Naive B cell (primary cell): Measurements from ENCODE around the gene C4orf50. TPM values are rescaled to one million over a fixed set of nuclear protein-coding genes. Genes with fewer than 3 reads are reported as not detected.

Source experiments
- ATAC-seq, 2 donors: fragments of 150-1000 bp; cut with Tn5 transposase; 2 replicates each; pipeline ENCODE4 v1.10.0; 2021; ENCODE audit warnings: low read depth in 2 of 2, mild to moderate bottlenecking in 2 of 2, moderate library complexity in 2 of 2
- DNase-seq: peaks from one replicate; pipeline ENCODE4 v3.0.0; 2022
- H3K27ac Mint-ChIP-seq, 6 donors: one replicate each; pipeline ENCODE4 v1.8.0; 2020 to 2022; ENCODE audit warnings: mild to moderate bottlenecking in 6 of 6, mixed read lengths in 6 of 6, moderate library complexity in 5 of 6, inconsistent platforms in 2 of 6
- H3K27me3 Mint-ChIP-seq, 3 donors: one replicate each; pipeline ENCODE4 v1.8.0; 2021 to 2022; ENCODE audit warnings: mixed read lengths in 3 of 3, mild to moderate bottlenecking in 1 of 3
- H3K36me3 Mint-ChIP-seq, 2 donors: one replicate each; pipeline ENCODE4 v1.8.0; 2020 to 2022; ENCODE audit warnings: mixed read lengths in 2 of 2, inconsistent platforms in 1 of 2, mild to moderate bottlenecking in 1 of 2
- H3K4me1 Mint-ChIP-seq, 3 donors: one replicate each; pipeline ENCODE4 v1.8.0; 2020 to 2022; ENCODE audit warnings: mixed read lengths in 3 of 3, inconsistent platforms in 1 of 3, mild to moderate bottlenecking in 1 of 3, moderate library complexity in 1 of 3
- H3K4me3 Mint-ChIP-seq, 8 donors: one replicate each; pipeline ENCODE4 v1.8.0; 2020 to 2022; ENCODE audit warnings: mild to moderate bottlenecking in 8 of 8, mixed read lengths in 8 of 8, moderate library complexity in 8 of 8, inconsistent platforms in 2 of 8
- H3K9me3 Mint-ChIP-seq, 7 donors: one replicate each; pipeline ENCODE4 v1.8.0; 2020 to 2022; ENCODE audit warnings: mixed read lengths in 7 of 7, mild to moderate bottlenecking in 5 of 7, inconsistent platforms in 2 of 7, moderate library complexity in 1 of 7
- polyA plus RNA-seq, 6 donors: library from polyadenylated mRNA; unstranded; fragments of 300-500 nt; fragmentation: Illumina TruSeq; gene quantifications; one replicate each; pipeline ENCODE4 v1.2.3, GENCODE V29; 2021; ENCODE audit warnings: low read depth in 6 of 6

C4orf50 gene
- polyA plus RNA-seq, 6 donors from 2014 or later: not detected

DNA sequence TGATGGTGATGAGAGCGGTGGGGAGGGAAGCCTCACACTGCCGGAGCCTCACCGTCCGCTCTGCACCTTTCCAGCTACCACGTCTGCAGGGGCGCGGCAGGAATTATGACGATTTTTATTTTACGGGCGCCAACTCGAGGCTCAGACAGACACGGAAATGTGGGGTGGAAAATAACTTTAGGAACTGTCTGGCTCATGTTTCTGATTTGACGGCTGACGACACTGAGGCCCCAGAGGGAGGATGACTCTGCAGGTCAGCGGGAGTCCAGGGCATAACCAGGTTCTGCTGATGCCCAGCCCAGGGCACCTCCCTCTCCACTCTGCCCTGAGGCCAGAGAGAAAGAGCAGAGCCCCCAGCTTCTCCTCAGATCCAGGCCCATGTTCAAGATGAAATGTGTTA lies 43.9 kb downstream of the C4orf50 start:
- no peak for DNase-seq
- H3K4me3 Mint-ChIP-seq: no peak overlapping the region
- H3K4me1 Mint-ChIP-seq: no peaks in the 10 kb centered on the region
- no peak for ATAC-seq
- H3K27ac Mint-ChIP-seq: no peak overlapping the region
- H3K27me3 Mint-ChIP-seq: peaks cover 0 to 17% (median 12%) of the 10 kb centered on the region in 3 donors
- no peaks in the 10 kb centered on the region for H3K36me3 Mint-ChIP-seq
- no peaks in the 10 kb centered on the region for H3K9me3 Mint-ChIP-seq

DNA sequence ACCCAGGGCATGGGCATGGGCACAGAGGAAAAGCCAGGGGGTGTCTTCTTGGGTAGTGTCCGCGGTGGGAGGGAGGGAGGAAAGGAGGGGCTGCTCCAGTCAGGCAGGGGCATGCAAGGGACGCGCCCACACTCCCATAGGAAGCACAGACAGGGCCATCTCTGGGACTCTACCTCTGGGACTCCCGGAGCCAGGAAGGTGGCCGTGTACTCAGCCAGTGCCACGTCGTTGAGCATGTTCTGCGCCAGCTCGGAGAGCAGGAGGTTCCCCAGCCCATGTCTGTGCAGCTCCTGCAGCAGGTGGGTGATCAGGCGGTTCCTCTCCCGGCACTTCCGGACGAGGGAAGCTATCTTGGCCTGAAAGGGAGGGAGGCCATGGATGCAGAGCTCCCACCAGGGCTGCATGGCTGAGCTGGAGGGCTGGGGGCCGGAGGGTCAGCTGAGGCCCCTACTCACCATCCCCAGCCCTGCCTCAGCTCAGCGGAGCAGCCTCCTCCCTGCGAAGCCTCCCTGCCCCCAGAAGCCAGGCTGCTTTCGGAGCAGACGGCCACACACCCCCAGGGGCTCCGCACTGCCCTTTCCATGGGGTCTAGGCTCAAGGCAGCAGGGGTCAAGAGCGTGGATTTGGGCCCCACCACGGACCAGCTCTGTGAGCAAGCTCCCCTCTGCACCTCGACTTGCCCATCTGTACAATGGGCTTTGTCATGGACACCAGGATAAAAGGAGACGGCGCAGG lies 44.6 kb downstream of the C4orf50 start:
- Mint-ChIP-seq H3K27ac (no peak overlapping the region), H3K4me1 (no peaks in the 10 kb centered on the region), H3K4me3 (no peak overlapping the region), H3K9me3 (peaks cover 0 to 3% (median 0%) of the 10 kb centered on the region in 7 donors), H3K27me3 (peaks cover 0 to 17% (median 15%) of the 10 kb centered on the region in 3 donors), H3K36me3 (no peaks in the 10 kb centered on the region)
- DNase-seq: no peak
- no peak for ATAC-seq

DNA sequence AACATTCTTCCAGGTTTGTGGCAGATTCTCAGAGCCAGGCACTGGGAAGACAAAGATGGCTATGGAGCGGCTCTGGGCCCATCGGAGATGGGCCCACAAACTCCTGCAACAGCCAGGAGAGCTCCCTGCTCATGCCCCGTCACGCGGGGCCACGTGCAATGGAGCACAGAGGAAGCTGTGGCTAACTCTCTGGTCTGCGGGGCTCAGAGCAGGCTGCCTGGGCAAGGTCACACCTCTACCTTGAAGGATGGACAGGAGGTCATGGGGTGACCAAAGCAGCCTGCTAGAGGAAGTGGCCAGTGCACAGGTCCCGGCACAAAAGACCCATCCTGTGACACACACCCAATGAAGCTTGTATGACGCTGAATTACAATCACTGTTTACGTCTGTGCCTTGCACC lies 45.2 kb downstream of the C4orf50 start:
- peaks cover 0 to 17% (median 16%) of the 10 kb centered on the region in 3 donors for H3K27me3 Mint-ChIP-seq
- no peaks in the 10 kb centered on the region for H3K36me3 Mint-ChIP-seq
- DNase-seq: no peak

DNA sequence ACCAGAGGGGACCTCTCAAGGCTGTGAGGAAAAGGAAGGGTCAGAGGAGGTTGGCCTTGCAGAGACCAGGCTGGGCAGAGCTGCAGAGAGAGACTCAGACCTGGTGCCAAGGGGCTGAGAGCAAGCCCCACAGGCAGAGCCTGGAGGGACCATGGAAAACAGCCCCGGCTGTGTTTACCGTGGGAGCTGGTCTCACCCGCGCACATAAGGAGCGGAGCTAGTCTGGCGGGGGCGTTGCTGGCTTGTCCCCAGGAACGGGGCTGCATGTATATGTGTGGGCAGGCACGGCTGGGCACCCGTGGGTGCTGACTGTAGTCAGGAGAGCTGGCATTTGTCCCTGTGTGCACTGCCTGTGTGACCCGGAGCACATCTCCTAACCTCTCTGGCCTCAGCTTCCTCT lies 45.7 kb downstream of the C4orf50 start:
- ATAC-seq (no peak), DNase-seq (no peak)
- no peaks in the 10 kb centered on the region for H3K36me3 Mint-ChIP-seq
- H3K27ac Mint-ChIP-seq: no peak overlapping the region
- H3K9me3 Mint-ChIP-seq: peaks cover 0 to 4% (median 0%) of the 10 kb centered on the region in 7 donors
- peaks cover 0 to 17% (median 13%) of the 10 kb centered on the region in 3 donors for H3K27me3 Mint-ChIP-seq
- no peak overlapping the region for H3K4me3 Mint-ChIP-seq
- H3K4me1 Mint-ChIP-seq: no peaks in the 10 kb centered on the region

More for the DNA sequence above, 45.2 kb downstream of the C4orf50 start:
- Mint-ChIP-seq H3K4me1 (no peaks in the 10 kb centered on the region), H3K27ac (no peak overlapping the region), H3K4me3 (no peak overlapping the region), H3K9me3 (peaks cover 0 to 4% (median 0%) of the 10 kb centered on the region in 7 donors)
- no peak for ATAC-seq

DNA sequence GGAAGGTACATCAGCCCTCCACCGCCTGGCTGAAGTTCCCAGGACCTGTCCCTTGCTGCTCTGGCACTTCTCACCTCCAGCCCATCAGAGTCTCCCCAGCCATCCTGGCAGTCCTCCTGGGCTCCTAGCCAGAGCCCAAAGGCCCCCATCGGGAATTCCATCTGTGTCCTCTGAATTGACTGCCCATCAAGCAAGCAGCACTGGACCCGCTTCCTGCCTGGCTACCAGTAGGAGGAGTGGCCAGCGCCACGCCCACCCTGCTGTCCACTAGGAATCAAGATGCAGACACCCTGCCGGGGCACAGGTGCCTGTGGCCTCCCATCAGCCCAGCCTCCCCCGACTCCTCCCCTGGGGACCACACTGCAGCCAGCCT lies 47.2 kb downstream of the C4orf50 start:
- no peak overlapping the region for H3K27ac Mint-ChIP-seq
- no peak overlapping the region for H3K4me3 Mint-ChIP-seq
- H3K4me1 Mint-ChIP-seq: no peaks in the 10 kb centered on the region
- DNase-seq: no peak
- no peaks in the 10 kb centered on the region for H3K36me3 Mint-ChIP-seq
- H3K27me3 Mint-ChIP-seq: peaks cover 0 to 17% (median 13%) of the 10 kb centered on the region in 3 donors
- no peak for ATAC-seq
- peaks cover 0 to 4% (median 0%) of the 10 kb centered on the region in 7 donors for H3K9me3 Mint-ChIP-seq

DNA sequence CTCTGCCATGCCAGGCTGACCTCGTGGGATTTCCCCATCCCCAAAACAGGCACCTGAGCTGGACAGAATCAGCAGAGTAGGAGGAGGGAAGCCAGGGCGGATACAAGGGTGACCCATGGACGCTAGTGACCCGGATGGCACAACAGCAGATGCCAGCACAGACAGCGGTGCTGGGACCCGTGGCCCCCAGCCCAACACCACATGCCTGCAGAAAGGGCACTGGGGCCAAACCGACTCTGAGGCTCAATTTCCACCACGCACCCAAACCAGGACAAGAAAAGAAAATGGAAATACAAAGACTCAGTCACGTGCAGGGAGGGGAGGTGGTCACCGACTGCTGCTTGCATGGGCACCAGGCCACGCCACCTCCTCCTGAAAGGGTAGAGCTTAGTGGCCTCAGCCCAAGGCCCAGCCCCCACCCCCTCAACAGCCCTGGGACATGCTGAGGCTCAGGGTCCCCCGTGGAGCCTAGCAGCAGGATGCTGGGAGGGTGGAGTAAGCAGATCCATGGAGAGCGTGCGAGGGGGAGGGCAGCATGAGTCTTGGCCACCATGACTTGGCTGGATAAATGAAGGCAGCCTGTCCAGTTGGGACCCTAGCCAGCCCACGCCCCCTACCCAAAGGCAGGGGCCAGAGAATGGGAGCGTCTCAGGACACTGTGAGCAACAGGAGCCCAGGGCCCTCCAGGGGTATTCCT lies 47.7 kb downstream of the C4orf50 start:
- Mint-ChIP-seq H3K27ac (no peak overlapping the region), H3K9me3 (peaks cover 0 to 4% (median 0%) of the 10 kb centered on the region in 7 donors), H3K36me3 (no peaks in the 10 kb centered on the region), H3K4me1 (no peaks in the 10 kb centered on the region), H3K27me3 (peaks cover 4 to 19% (median 14%) of the 10 kb centered on the region in 3 donors), H3K4me3 (no peak overlapping the region)
- ATAC-seq (no peak), DNase-seq (no peak)

DNA sequence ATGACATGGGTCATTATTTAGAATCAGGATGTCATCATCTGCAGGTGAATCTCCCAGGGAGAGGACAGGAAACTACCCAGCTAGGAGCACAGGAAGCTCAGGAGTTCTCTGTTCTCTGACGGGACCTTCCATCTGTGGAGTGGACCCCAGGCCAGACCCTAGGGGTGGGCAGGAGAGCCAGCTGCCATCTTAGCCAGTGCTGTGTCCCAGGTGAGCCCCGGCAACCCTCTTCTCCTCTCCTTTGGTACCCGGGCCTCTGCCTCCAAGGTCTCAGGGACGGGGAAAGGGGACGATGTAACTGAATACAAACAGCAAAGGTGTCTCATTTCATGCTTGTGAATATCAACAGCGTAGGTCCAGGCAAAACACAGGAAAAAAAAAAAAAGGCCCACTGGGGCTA lies 48.5 kb downstream of the C4orf50 start:
- no peaks in the 10 kb centered on the region for H3K4me1 Mint-ChIP-seq
- DNase-seq (no peak), ATAC-seq (no peak)
- H3K27ac Mint-ChIP-seq: peak overlapping the region in 1 of 6 donors; percentile 7
- H3K9me3 Mint-ChIP-seq: peaks cover 0 to 4% (median 0%) of the 10 kb centered on the region in 7 donors
- no peaks in the 10 kb centered on the region for H3K36me3 Mint-ChIP-seq
- no peak overlapping the region for H3K4me3 Mint-ChIP-seq
- H3K27me3 Mint-ChIP-seq: peaks cover 6 to 26% (median 20%) of the 10 kb centered on the region in 3 donors

DNA sequence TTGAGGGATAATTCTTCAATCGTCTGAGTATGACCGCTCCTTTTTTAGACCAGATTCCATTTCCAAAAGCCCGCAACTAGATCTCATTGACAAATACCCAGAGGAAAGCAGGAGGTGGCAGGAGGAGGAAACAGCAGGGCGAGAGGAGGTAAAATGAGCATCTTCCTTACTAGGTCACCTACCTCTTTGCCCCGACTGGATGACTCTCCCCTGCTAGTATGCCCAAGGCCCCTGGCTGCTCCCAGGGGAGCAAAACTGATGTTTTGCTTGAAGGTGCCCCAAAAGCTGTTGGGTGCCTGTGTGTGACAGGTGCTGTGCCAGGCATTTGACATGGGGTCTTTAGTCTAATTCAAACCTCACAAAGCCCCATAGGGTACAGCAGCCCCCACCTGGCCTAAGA lies 48.9 kb downstream of the C4orf50 start:
- Mint-ChIP-seq H3K9me3 (peaks cover 0 to 4% (median 0%) of the 10 kb centered on the region in 7 donors), H3K27me3 (peaks cover 6 to 26% (median 20%) of the 10 kb centered on the region in 3 donors), H3K36me3 (no peaks in the 10 kb centered on the region), H3K4me1 (no peaks in the 10 kb centered on the region), H3K27ac (peak overlapping the region in 1 of 6 donors; percentile 30), H3K4me3 (no peak overlapping the region)
- ATAC-seq (no peak), DNase-seq (no peak)

DNA sequence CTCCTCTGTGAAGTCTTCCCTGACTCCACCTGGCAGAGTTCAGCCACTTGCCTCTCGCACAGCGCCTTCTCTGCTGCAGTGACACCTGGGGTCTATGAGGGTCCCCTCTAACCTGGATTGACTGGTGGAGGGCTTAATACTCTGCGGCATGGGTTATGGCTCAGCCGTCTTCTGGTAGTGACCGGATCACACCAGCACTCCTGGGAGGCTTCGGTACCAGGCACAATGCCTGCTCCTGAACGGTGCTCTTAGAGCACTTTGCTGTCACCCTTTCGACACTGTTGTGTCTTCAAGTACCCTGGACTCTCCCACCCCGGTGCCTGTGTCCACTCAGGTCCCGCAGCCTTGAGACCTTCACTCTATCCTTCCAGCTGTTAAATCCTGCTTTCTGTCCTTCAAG lies 50.0 kb downstream of the C4orf50 start:
- ATAC-seq (no peak), DNase-seq (no peak)
- peak overlapping the region in 1 of 6 donors; percentile 43 for H3K27ac Mint-ChIP-seq
- no peaks in the 10 kb centered on the region for H3K36me3 Mint-ChIP-seq
- no peak overlapping the region for H3K4me3 Mint-ChIP-seq
- H3K4me1 Mint-ChIP-seq: no peaks in the 10 kb centered on the region
- H3K9me3 Mint-ChIP-seq: peaks cover 0 to 4% (median 0%) of the 10 kb centered on the region in 7 donors
- peaks cover 9 to 32% (median 28%) of the 10 kb centered on the region in 3 donors for H3K27me3 Mint-ChIP-seq

DNA sequence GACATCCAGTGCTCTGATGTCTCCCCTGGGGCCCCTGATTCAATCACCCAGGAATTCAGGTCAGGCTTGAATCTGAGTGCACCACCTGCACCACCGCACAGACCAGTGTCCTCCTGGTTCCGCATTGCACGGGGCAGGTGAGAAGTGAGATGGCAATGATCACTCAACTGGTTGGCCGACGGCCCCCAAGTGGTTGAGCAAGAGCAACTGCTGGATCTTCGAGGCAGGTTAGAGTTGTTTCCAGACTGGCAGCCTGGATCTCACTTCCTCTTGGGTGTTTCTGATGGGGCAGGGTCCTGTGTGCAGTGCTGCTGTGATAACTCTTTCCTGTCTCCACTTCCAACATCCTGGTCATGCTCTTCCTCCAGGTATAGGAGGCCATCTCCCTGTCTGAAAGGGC lies 50.4 kb downstream of the C4orf50 start:
- H3K27ac Mint-ChIP-seq: peak overlapping the region in 1 of 6 donors; percentile 36
- peaks cover 9 to 32% (median 32%) of the 10 kb centered on the region in 3 donors for H3K27me3 Mint-ChIP-seq
- no peak for DNase-seq
- no peak for ATAC-seq
- H3K4me1 Mint-ChIP-seq: no peaks in the 10 kb centered on the region
- peaks cover 0 to 4% (median 0%) of the 10 kb centered on the region in 7 donors for H3K9me3 Mint-ChIP-seq
- no peaks in the 10 kb centered on the region for H3K36me3 Mint-ChIP-seq
- H3K4me3 Mint-ChIP-seq: no peak overlapping the region

DNA sequence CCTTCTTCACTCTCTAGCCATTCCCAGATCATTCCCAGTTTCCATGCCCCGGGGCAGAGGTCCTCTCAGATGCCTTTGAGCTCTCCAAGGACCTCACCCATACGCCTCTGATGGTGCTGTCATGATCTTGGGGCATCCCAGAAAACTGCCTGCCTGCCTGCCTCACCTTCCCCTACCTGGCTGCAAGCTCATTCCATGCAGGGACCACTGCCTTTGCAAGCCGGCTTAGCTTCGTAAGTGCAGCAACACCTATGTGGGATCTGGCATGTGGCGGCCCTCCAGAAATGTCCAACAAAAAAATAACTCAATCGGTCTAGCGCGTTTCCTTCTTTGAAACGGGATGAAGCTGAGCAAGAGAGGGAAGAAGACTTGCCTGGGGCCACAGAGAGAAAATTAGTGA lies 53.0 kb downstream of the C4orf50 start:
- no peak for ATAC-seq
- H3K36me3 Mint-ChIP-seq: no peaks in the 10 kb centered on the region
- H3K27me3 Mint-ChIP-seq: peaks cover 14 to 32% (median 22%) of the 10 kb centered on the region in 3 donors
- H3K27ac Mint-ChIP-seq: no peak overlapping the region
- H3K4me3 Mint-ChIP-seq: no peak overlapping the region
- H3K9me3 Mint-ChIP-seq: peaks cover 0 to 4% (median 0%) of the 10 kb centered on the region in 7 donors
- no peaks in the 10 kb centered on the region for H3K4me1 Mint-ChIP-seq
- no peak for DNase-seq

DNA sequence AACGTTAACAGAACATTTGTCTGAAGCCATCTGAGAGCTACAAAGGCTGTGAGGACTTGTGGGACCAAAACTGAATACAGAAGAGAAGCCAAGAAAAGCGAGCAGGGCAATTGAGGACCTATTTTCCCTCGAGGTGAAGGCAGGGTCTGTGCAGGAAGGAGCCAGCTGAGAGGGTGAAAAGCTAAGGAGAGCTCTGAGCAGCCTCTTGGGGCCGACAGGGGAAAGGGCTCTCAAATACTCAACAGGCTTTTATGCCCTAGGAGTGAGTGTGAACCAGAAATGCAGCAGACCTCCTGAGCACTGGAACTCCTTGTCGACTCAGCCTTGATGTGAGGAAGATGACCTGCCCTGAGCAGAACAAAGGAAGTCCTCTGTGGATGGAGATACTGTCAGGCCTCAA lies 54.2 kb downstream of the C4orf50 start:
- ATAC-seq: no peak
- peaks cover 20 to 37% (median 23%) of the 10 kb centered on the region in 3 donors for H3K27me3 Mint-ChIP-seq
- H3K36me3 Mint-ChIP-seq: no peaks in the 10 kb centered on the region
- no peak overlapping the region for H3K27ac Mint-ChIP-seq
- H3K9me3 Mint-ChIP-seq: peaks cover 0 to 4% (median 0%) of the 10 kb centered on the region in 7 donors
- no peaks in the 10 kb centered on the region for H3K4me1 Mint-ChIP-seq
- H3K4me3 Mint-ChIP-seq: no peak overlapping the region
- DNase-seq: no peak

DNA sequence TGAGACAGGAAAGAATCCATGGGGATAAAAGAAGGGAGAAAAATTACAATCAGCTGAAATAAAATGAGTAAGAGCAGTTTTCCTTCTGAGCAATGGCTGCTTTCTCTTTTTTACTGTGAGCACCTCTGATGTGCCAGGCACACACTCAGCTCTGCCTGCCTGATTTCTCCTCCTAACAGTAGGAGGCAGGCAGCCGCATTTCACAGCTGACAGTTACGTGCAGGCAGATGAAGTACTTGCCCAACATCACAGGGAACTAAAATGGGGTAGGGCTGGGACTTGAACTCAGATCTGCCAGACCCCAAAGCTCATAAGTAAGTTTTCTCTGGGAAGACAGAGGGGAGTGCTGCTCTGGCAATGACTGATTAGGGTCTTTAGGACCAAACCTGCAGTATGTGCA lies 54.6 kb downstream of the C4orf50 start:
- Mint-ChIP-seq H3K27ac (no peak overlapping the region), H3K36me3 (no peaks in the 10 kb centered on the region), H3K9me3 (peaks cover 0 to 1% (median 0%) of the 10 kb centered on the region in 7 donors), H3K27me3 (peaks cover 20 to 34% (median 27%) of the 10 kb centered on the region in 3 donors), H3K4me3 (no peak overlapping the region), H3K4me1 (no peaks in the 10 kb centered on the region)
- ATAC-seq (no peak), DNase-seq (no peak)

DNA sequence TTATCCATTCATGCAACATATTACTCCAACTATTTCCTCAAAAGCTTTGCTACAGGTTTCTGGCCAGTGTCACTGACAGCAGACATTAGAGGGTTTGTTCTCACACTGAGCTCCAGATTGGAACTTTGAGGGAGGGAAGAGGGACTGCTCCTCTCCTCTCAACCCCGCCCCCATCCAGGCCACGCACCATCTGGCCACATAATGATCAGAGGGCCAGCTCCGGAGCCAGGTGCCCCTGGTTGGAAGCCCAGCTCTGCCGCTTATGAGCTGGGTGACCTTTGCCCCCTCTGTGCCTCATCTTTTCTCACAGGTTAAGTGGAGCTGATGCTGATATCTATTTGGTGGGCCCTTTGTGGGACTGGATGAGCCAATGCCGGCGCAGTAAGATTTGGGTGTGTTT lies 55.8 kb downstream of the C4orf50 start:
- no peaks in the 10 kb centered on the region for H3K9me3 Mint-ChIP-seq
- no peaks in the 10 kb centered on the region for H3K4me1 Mint-ChIP-seq
- H3K27ac Mint-ChIP-seq: no peak overlapping the region
- H3K4me3 Mint-ChIP-seq: no peak overlapping the region
- no peak for DNase-seq
- H3K27me3 Mint-ChIP-seq: peaks cover 20 to 32% (median 31%) of the 10 kb centered on the region in 3 donors
- ATAC-seq: no peak
- no peaks in the 10 kb centered on the region for H3K36me3 Mint-ChIP-seq
